ENCODE results near the gene CCDC68. TPM values are rescaled to one million over a fixed set of nuclear protein-coding genes. Genes with fewer than 3 reads are reported as not detected.

Gene CCDC68
- total RNA-seq, 6 experiments from 2014 or later: 0.05 to 0.40 (median 0.14) TPM

DNA sequence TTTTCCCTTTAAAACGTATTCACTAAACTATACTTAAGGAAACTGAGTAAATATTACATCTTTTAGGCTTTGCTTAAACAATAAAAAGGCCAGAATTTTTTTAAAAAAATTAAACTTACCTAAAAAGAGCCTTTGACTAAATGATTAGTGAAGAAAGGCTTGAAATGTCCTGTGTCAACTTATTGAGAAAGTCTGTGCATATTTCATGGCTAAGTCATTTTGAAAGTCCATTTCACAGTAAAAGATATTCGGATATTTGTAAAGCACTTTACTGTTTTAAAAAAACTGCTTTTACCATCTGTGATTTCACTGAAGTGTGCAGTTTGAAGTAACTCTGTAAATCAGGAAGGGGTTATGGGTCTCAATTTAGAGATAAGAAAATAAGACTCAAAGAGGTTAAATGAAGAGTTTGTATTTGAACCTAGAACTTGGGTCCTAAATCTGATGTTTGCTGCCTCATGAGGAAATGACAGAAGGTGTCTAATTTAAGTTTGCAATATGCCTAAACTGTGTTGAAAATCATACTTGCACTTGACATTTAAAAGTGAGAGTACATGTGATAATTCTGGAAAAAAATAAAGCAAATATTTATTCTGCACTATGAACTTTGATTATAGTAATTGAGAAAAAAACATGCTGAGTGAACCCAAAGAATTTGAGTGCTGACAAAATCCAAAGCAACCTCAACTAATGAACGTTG lies 80.5 kb downstream of the CCDC68 start:
- H3K27ac Mint-ChIP-seq: no peak overlapping the region
- H3K9me3 Mint-ChIP-seq: no peaks in the 10 kb centered on the region
- no peaks in the 10 kb centered on the region for H3K36me3 Mint-ChIP-seq (ENCODE audit: low read depth)
- H3K4me3 Mint-ChIP-seq: no peak overlapping the region; the same call in 1 of the 2 replicates
- H3K4me1 Mint-ChIP-seq (ENCODE audit: low read depth): peaks cover 16% of the 10 kb centered on the region; the same call in 1 of the 2 replicates
- peaks cover 2% of the 10 kb centered on the region; the same call in 1 of the 2 replicates for H3K27me3 Mint-ChIP-seq (ENCODE audit: insufficient read depth)
- TF ChIP-seq, protein P1, sequence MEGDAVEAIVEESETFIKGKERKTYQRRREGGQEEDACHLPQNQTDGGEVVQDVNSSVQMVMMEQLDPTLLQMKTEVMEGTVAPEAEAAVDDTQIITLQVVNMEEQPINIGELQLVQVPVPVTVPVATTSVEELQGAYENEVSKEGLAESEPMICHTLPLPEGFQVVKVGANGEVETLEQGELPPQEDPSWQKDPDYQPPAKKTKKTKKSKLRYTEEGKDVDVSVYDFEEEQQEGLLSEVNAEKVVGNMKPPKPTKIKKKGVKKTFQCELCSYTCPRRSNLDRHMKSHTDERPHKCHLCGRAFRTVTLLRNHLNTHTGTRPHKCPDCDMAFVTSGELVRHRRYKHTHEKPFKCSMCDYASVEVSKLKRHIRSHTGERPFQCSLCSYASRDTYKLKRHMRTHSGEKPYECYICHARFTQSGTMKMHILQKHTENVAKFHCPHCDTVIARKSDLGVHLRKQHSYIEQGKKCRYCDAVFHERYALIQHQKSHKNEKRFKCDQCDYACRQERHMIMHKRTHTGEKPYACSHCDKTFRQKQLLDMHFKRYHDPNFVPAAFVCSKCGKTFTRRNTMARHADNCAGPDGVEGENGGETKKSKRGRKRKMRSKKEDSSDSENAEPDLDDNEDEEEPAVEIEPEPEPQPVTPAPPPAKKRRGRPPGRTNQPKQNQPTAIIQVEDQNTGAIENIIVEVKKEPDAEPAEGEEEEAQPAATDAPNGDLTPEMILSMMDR (IDR thresholded peaks at IDR 0.05): no peak
- DNase-seq: no peak

DNA sequence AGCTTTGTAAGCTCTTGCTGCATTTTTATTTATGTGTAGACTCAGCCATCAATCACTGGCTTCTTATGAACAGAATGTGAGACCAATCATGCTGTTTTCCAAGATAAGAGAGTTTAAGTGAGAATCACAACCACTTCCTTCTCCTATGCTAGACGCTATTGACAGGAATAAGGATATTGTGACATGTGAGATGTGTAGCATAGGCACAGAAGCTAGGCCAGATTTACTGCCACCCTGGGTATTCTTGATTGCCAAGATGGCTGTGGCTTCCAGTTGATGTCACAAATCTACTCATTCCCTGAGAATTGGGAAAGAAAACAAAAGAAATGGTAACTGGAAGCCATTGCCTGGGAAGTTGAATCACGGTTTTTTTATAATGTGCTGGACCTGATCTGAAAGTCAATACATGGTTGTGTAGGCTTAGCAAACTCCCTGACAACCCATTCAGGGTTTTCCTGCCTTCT lies 81.1 kb downstream of the CCDC68 start:
- no peak for DNase-seq
- H3K4me1 Mint-ChIP-seq (ENCODE audit: low read depth): peaks cover 16% of the 10 kb centered on the region; the same call in 1 of the 2 replicates
- H3K36me3 Mint-ChIP-seq (ENCODE audit: low read depth): no peaks in the 10 kb centered on the region
- H3K27me3 Mint-ChIP-seq (ENCODE audit: insufficient read depth): peaks cover 2% of the 10 kb centered on the region; the same call in 1 of the 2 replicates
- TF ChIP-seq, protein P1 (IDR thresholded peaks at IDR 0.05): no peak
- no peaks in the 10 kb centered on the region for H3K9me3 Mint-ChIP-seq
- H3K27ac Mint-ChIP-seq: no peak overlapping the region
- H3K4me3 Mint-ChIP-seq: no peak overlapping the region

DNA sequence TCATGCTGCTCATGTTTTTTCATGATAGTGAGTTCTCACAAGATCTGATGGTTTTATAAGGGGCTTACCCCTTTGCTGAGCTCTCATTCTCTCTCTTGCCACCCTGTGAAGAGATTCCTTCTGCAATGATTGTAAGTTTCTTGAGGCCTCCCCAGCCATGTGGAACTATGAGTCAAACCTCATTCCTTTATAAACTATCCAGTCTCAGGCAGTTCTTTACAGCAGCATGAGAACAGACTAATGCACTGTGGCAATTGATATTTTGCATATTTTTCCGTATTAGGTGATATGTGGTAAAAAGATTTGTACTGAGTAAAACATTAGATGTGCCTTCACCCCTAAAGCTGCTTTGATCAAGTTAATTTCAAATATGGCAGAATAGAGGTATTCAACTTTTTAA lies 82.2 kb downstream of the CCDC68 start:
- no peak for DNase-seq
- Mint-ChIP-seq H3K27me3 (ENCODE audit: insufficient read depth) (peaks cover 2% of the 10 kb centered on the region; the same call in 1 of the 2 replicates), H3K9me3 (no peaks in the 10 kb centered on the region), H3K4me1 (ENCODE audit: low read depth) (peaks cover 16% of the 10 kb centered on the region; the same call in 1 of the 2 replicates), H3K36me3 (ENCODE audit: low read depth) (no peaks in the 10 kb centered on the region), H3K4me3 (no peak overlapping the region), H3K27ac (no peak overlapping the region)
- TF ChIP-seq, protein P1 (IDR thresholded peaks at IDR 0.05): no peak

DNA sequence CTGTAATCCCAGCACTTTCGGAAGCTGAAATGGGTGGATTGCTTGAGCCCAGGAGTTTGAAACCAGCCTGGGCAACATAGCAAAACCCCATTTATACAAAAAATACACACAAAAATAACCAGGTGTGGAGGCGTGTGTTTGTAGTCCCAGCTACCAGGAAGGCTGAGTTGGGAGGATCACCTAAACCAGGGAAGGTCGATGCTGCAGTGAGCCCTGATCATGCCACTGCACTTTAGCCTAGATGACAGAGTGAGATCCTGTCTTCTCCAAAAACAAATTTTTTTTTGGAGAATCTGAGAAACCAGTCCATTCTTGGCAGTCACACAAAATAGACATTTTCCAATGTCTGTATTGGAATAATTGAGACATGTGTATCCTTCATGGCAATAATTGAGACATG lies 84.2 kb downstream of the CCDC68 start:
- H3K36me3 Mint-ChIP-seq (ENCODE audit: low read depth): no peaks in the 10 kb centered on the region
- peaks cover 9% of the 10 kb centered on the region; the same call in 1 of the 2 replicates for H3K4me1 Mint-ChIP-seq (ENCODE audit: low read depth)
- H3K9me3 Mint-ChIP-seq: no peaks in the 10 kb centered on the region
- no peaks in the 10 kb centered on the region; the same call in 1 of the 2 replicates for H3K27me3 Mint-ChIP-seq (ENCODE audit: insufficient read depth)
- TF ChIP-seq, protein P1 (IDR thresholded peaks at IDR 0.05): no peak
- no peak overlapping the region for H3K4me3 Mint-ChIP-seq
- no peak for DNase-seq
- H3K27ac Mint-ChIP-seq: no peak overlapping the region

DNA sequence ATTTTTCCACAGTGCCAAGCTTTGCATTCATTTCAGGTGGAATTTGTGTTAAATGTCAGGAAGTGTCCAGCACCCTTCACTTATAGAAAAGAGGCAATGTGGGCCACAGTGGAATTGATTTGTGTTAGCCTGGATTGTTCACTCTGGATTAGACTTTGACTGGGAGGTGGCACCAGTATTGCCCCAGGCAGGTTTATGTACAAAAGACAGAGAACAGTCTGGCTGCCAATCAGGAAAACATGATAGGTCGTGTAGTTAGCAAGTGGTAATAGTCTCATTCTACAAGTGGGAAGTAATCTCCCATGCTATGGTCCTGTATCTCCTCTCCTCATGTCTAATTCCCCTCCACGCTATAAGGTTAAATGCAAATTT lies 85.4 kb downstream of the CCDC68 start:
- DNase-seq: no peak
- H3K27me3 Mint-ChIP-seq (ENCODE audit: insufficient read depth): no peaks in the 10 kb centered on the region; the same call in 1 of the 2 replicates
- H3K27ac Mint-ChIP-seq: no peak overlapping the region
- no peak overlapping the region for H3K4me3 Mint-ChIP-seq
- H3K36me3 Mint-ChIP-seq (ENCODE audit: low read depth): no peaks in the 10 kb centered on the region
- TF ChIP-seq, protein P1 (IDR thresholded peaks at IDR 0.05): no peak
- peaks cover 6% of the 10 kb centered on the region; the same call in 1 of the 2 replicates for H3K4me1 Mint-ChIP-seq (ENCODE audit: low read depth)
- H3K9me3 Mint-ChIP-seq: no peaks in the 10 kb centered on the region
